Keratinocyte (primary cell): ENCODE measurements around the gene C2orf78.

ENCODE experiments used
- CTCF ChIP-seq, 3 experiments: IDR thresholded peaks in 1 of 3; conservative IDR thresholded peaks in 1 of 3; optimal IDR thresholded peaks in 1 of 3; 2 replicates in 2 of 3; 3 replicates in 1 of 3; pipeline versions ENCODE3 to v1.5.1; 2011; ENCODE audit warnings: low read length in 3 of 3, mild to moderate bottlenecking in 3 of 3, moderate library complexity in 2 of 3, control low read depth in 1 of 3, inconsistent platforms in 1 of 3; ENCODE audit not compliant: insufficient read depth in 2 of 3; ENCODE audit errors: extremely low read depth in 1 of 3
- EZH2 ChIP-seq: IDR thresholded peaks from one replicate; pipeline ENCODE4 v1.6.1; 2012; ENCODE audit warnings: inconsistent platforms, mild to moderate bottlenecking, low read length, moderate library complexity

- TF ChIP-seq CTCF (optimal IDR thresholded peaks at IDR 0.05 in 1 of 3, IDR thresholded peaks at IDR 0.05 in 1 of 3, conservative IDR thresholded peaks at IDR 0.05 in 1 of 3; ENCODE audit: extremely low read depth in 1 of 3, insufficient read depth in 2 of 3, low read length in 3 of 3) (no peak), EZH2 (no peak)
Observed at GRCh38 chr2:73776381-73776780, 7.6 kb upstream of the C2orf78 start.
